ENCODE data around the gene CLRN3. TPM values are rescaled to one million over a fixed set of nuclear protein-coding genes. Genes with fewer than 3 reads are reported as not detected.
A peak's percentile ranks its signal among the peaks of the same experiment; 100 is the strongest.

The CLRN3 gene
- polyA plus RNA-seq, 10 donors: 0.11 to 0.20 TPM; not detected in 8

DNA sequence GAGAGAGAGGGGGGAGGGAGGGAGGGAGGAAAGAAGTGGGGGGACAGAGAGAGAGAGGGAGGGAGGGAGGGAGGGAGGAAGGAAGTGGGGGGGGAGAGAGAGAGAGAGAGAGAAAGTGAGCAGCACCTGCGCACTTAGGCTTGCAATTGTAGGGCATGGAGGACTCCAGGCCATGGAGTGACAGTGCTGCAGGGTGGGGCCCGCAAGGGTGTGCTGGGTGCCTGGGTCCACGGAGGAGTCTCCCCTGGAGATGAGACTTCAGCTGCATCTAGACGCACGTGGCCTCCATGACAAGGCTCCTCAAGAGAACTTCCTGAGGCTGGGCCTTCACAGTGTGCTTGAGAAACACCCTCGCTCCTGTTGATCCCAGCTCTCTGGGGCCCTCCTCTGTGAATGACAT is 44.5 kb downstream of the CLRN3 start:
- no peak for DNase-seq

DNA sequence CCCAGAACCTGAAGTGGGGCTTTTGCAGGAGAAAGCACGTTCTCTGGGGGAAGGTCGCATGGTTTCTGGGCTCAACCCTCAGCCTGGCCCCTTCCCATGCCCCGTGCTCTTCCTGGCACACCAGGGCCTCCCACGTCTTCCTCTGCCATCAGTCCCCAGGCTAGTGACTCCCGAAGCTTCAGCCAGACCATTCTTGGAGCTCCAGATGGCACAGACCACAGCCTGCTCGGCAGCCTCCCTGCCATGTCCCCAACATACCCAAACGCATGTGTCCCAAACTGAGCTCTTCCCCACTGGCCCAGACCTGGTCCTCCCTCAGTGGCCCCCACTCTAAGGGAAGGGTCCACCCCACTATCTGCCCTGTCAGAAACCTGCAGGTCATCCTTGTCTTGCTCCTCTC is 47.0 kb downstream of the CLRN3 start:
- no peak for DNase-seq

DNA sequence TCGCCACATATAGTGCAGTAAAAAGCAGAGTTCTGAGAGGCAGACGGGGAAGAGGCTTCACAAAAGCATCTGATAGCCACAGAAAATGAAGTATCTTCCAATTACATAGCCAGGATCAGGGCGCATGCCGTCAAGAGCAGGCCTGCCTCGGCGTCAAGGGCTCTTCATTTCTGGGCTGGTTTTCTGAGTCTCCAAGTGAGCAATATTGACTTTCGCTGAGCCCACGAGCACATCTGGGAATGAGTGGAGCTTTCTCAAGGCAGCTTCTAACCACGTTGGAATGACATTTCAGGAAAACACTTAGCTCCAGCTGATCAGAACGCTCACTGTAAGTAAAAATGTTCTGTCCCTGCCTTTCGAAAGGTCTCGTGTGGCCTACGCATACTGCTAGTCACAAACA is 51.9 kb downstream of the CLRN3 start:
- DNase-seq: no peak

DNA sequence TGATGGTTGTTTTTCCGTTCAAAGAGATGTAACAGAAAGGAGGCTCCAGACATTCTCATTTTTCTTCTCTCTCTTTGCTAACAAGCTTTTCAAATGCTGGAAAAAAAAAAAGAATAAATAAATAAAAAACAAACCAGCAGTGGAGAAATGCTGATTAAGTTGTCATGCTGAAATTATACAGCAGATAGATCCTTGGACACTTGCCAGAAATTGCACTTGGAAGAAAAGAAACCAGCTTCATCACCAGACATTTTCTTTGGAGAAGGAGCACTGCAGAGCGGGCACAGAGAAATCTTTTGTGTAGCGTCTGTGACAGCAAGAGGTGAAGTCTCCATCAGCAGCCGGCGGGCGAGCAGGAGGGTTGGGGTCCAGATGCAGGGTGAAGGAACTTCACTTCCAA is 55.8 kb downstream of the CLRN3 start:
- DNase-seq: no peak

DNA sequence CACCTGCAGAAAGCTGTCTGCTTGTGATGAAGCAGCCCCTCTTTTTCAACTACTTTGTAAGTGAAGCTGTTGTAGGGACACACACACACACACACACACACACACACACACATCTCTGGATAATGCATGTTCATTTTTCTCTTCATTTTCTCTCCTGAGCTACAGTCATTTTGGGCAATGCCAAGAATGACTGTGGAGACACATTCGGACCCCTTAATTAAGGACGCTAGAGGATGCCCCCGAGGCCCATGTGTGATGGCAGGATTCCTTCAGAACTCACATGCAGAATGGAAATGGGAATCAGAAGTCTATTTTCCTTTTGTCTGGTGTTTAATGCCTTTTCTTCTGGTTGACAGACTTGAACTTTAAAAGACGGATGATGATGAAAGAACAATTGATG is 56.6 kb downstream of the CLRN3 start:
- DNase-seq: no peak

DNA sequence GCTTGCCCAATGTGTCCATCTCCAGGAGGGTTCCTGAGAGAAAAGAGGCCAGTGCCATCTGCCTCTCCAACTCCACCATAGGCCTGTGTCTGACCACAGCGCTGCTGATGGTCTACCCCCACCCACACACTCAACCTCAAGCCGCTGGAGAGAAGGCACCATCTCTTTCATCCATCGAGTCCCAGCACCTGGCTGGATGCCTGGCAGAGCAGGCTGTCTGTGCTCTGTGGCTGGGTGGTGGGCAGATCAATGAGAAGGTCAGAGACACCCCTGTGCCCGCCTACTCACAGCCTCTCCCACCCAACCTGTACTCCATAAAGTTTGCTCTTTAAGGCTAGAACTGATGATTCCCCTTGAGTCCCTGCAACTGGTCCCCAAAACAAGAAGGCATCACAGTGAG is 58.0 kb downstream of the CLRN3 start:
- DNase-seq: no peak

DNA sequence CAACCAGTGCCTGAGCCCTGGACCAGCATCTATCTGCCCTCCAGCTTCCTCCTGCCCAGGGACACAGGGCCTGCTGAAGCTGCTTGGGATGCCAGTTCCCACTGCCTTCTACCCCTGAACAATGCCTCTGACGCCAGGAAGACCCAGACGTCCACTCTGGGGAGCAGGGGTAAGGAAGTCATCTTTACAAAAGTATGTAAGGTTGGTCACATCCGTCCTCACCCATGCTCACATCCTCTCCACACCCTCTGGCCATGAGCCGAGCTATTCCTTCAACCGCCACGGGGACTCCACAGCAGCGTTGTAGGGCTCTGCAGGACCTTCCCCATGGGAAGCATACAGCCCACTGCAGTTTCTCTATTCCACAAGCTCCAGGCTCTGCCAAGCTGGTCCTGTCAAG is 58.5 kb downstream of the CLRN3 start:
- DNase-seq: no peak

DNA sequence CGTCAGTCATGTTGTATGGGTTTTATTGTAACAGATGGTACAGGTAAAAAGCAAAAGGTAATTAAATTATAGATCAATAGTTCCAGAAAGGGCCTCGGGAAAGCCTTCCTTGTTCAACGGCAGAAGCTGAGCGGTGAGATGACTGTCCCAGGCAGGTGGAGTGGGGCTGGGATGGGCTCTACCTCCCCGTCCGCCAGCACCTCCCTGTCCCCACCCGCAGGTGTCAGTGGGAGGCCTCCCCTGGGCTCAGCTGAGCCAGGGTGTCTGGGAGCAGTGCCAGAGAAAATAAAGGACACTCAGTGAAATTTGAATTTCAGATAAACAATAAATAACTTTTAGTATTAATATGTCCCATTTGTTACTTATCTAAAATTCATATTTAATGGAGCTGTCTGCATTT is 58.9 kb downstream of the CLRN3 start:
- DNase-seq: no peak

DNA sequence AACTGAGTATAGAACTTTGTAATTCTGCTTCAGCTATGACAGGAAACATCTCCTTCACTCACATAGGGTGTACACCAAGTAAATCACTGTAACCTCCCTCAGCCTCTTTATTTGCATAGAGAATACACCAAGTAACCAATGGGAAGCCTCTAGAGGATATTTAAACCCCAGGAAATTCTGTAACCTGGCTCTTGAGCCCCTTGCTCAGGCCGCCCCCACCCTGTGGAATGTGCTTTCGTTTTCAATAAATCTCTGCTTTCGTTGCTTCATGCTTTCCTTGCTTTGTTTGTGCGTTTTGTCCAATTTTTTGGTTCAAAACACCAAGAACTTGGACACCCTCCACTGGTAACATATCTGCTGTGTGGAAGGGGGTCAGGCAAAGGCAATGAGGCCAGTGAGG is 60.2 kb downstream of the CLRN3 start:
- peak in 1 of 3 donors; percentile 54 for DNase-seq

DNA sequence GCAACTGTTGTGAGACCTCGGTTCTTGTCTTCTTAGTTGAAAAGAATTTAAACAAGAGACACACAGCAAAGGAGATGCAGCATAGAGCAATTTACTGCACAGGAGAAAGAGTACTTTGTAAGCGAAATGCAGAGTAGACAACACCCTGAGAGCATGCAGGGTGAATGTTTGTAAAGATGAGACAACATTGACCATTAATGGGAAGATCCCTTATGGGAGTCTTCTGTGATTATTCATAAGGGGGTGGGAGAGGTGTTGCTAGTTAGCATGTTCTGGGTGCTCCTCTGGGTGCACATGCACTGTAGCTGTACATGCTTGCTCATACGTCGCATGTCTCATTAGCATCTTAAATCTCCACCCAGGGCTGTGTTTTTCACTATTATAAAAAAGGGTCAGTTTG is 62.3 kb downstream of the CLRN3 start:
- DNase-seq: no peak

Other genes with a start within 250 kb of the CLRN3 start
- under 1 TPM; 0.20 to 0.50 (median 0.25) TPM for gene FOXI2, start 155.8 kb downstream of the CLRN3 start, polyA plus RNA-seq (ENCODE audit: insufficient read length in 10 of 10)
- gene PTPRE, start 14.2 kb upstream of the CLRN3 start, polyA plus RNA-seq (ENCODE audit: insufficient read length in 10 of 10): 1 to 10 TPM; 4.4 to 9.5 (median 6.5) TPM
- gene MKI67, start 233.5 kb upstream of the CLRN3 start, polyA plus RNA-seq (ENCODE audit: insufficient read length in 10 of 10): 10 to 100 TPM; 19.5 to 59.7 (median 32.9) TPM